Measurements from ENCODE around the gene ZNF333. TPM values are rescaled to one million over a fixed set of nuclear protein-coding genes. Genes with fewer than 3 reads are reported as not detected.

The ZNF333 gene
- 12.5 and 13.3 TPM in 2 replicates for total RNA-seq

GRCh38 chr19:14689598-14690503 is at the start of gene ZNF333:
Gene ZNF333, plus strand, starts transcription at chr19:14690048. Its CDS starts 3,444 bp downstream, at chr19:14693492.

GRCh38 chr19:14674764-14675163 is 15.1 kb upstream of the ZNF333 start, which contains the start of gene ADGRE3:
Gene ADGRE3, minus strand, starts transcription at chr19:14674844. Its CDS starts 74 bp downstream, at chr19:14674770.

GRCh38 chr19:14778110-14778845 is 88.4 kb downstream of the ZNF333 start, which contains the start of gene ADGRE2:
Gene ADGRE2, minus strand, starts transcription at chr19:14778560. Its CDS starts 1,804 bp downstream, at chr19:14776756.

Other genes with a start within 250 kb of the ZNF333 start
- 0.79 and 1.7 TPM in 2 replicates for gene PTGER1, start 214.7 kb upstream of the ZNF333 start, total RNA-seq
- 203 and 316 TPM in 2 replicates for gene GIPC1, start 193.9 kb upstream of the ZNF333 start, total RNA-seq
- gene DNAJB1, start 171.7 kb upstream of the ZNF333 start, total RNA-seq = 166 and 209 TPM in 2 replicates
- gene TECR, start 160.5 kb upstream of the ZNF333 start, total RNA-seq = 69.9 and 111 TPM in 2 replicates
- 258 and 369 TPM in 2 replicates for gene NDUFB7, start 118.0 kb upstream of the ZNF333 start, total RNA-seq
- gene CLEC17A, start 107.0 kb upstream of the ZNF333 start, total RNA-seq = not detected in 2 replicates
- gene ADGRE3, start 15.2 kb upstream of the ZNF333 start, total RNA-seq = not detected in 2 replicates
- 3.1 and 3.9 TPM in 2 replicates for gene ADGRE2, start 88.5 kb downstream of the ZNF333 start, total RNA-seq
- gene OR7A5, start 145.1 kb downstream of the ZNF333 start, total RNA-seq = 0.98 and 4.7 TPM in 2 replicates
- gene OR7C1, start 145.1 kb downstream of the ZNF333 start, total RNA-seq = 0.98 and 3.5 TPM in 2 replicates
- gene OR7A10, start 158.9 kb downstream of the ZNF333 start, total RNA-seq = not detected in 2 replicates
- gene OR7A17, start 196.1 kb downstream of the ZNF333 start, total RNA-seq = not detected in 2 replicates